Thoracic aorta (tissue), 2 donors: ENCODE data around the gene ABT1. TPM values are rescaled to one million over a fixed set of nuclear protein-coding genes. Genes with fewer than 3 reads are reported as not detected.

ENCODE experiments used
- ATAC-seq: fragments of 150-250 bp; one replicate; pipeline ENCODE4 v1.8.0; 2017; ENCODE audit warnings: low read depth; ENCODE audit not compliant: insufficient number of reproducible peaks, low FRiP score
- DNase-seq: peaks from one replicate; pipeline ENCODE4 v3.0.0-alpha.2; 2020; ENCODE audit warnings: low spot score
- H3K27ac ChIP-seq, 2 donors: fragments of 200-600 bp; sonication (generic); 1 replicate in 1 of 2; 2 replicates in 1 of 2; pipeline ENCODE4 v1.5.1; 2016; ENCODE audit warnings: mild to moderate bottlenecking in 2 of 2, moderate library complexity in 2 of 2
- H3K27me3 ChIP-seq: fragments of 200-600 bp; sonication (generic); replicated peaks from 2 replicates; pipeline ENCODE4 v1.6.0; 2016; ENCODE audit warnings: mild to moderate bottlenecking; ENCODE audit not compliant: insufficient read depth
- H3K36me3 ChIP-seq: fragments of 200-600 bp; sonication (generic); one replicate; pipeline ENCODE4 v1.5.1; 2016
- H3K4me1 ChIP-seq, 2 donors: fragments of 200-600 bp; sonication (generic); 1 replicate in 1 of 2; 2 replicates in 1 of 2; pipeline versions ENCODE4 v1.5.1 to v1.6.0; 2016; ENCODE audit warnings: low read depth in 2 of 2, mild to moderate bottlenecking in 1 of 2; ENCODE audit not compliant: control insufficient read depth in 1 of 2
- H3K4me3 ChIP-seq: fragments of 200-600 bp; sonication (generic); 2 replicates; pipeline ENCODE4 v1.5.1; 2016; ENCODE audit warnings: mild to moderate bottlenecking
- H3K9me3 ChIP-seq: fragments of 200-600 bp; sonication (generic); 2 replicates; pipeline ENCODE4 v1.5.1; 2016
- CTCF ChIP-seq: fragments of 200-600 bp; sonication (generic); IDR thresholded peaks from one replicate; pipeline ENCODE4 v1.5.1; 2019; ENCODE audit warnings: antibody characterized with exemption
- total RNA-seq, 2 donors: library from RNA; depleted of rRNA; stranded (reverse); fragments of >200 nt; gene quantifications; one replicate each; pipeline versions ENCODE4 v1.1.0 to v1.2.3, GENCODE V29; 2016

The ABT1 gene
- total RNA-seq, 2 donors from 2014 or later, result 11.8 to 17.1 TPM

- ATAC-seq, result peak; percentile 59
- no peaks in the 10 kb centered on the region for H3K9me3 ChIP-seq
Observed at GRCh38 chr6:26553264-26553634, 43.5 kb upstream of the ABT1 start.

GRCh38 chr6:26553635-26554446, 42.9 kb upstream of the ABT1 start:
- peak; percentile 92 for ATAC-seq
- H3K27me3 ChIP-seq, result no peaks in the 10 kb centered on the region

More at GRCh38 chr6:26553264-26553634, 43.5 kb upstream of the ABT1 start:
- Histone ChIP-seq H3K36me3 (no peaks in the 10 kb centered on the region), H3K27ac (peak overlapping the region; percentile 72 to 91), H3K27me3 (no peaks in the 10 kb centered on the region), H3K4me1 (peaks cover 7 to 27% of the 10 kb centered on the region in 2 donors), H3K4me3 (peak overlapping the region; percentile 70)
- no peak for DNase-seq
- TF ChIP-seq CTCF, result no peak

GRCh38 chr6:26554447-26554696, 42.4 kb upstream of the ABT1 start:
- ATAC-seq, result no peak
- peak overlapping the region; percentile 70 for H3K4me3 ChIP-seq
- H3K9me3 ChIP-seq, result no peaks in the 10 kb centered on the region
- H3K36me3 ChIP-seq, result no peaks in the 10 kb centered on the region
- H3K4me1 ChIP-seq, result peaks cover 7 to 27% of the 10 kb centered on the region in 2 donors
- H3K27ac ChIP-seq, result peak overlapping the region; percentile 22 to 91
- DNase-seq, result no peak
- no peak for TF ChIP-seq CTCF
- H3K27me3 ChIP-seq, result no peaks in the 10 kb centered on the region

More at GRCh38 chr6:26553635-26554446, 42.9 kb upstream of the ABT1 start:
- Histone ChIP-seq H3K27ac (peak overlapping the region; percentile 72 to 91), H3K9me3 (no peaks in the 10 kb centered on the region), H3K4me3 (peak overlapping the region; percentile 70), H3K4me1 (peaks cover 7 to 27% of the 10 kb centered on the region in 2 donors), H3K36me3 (no peaks in the 10 kb centered on the region)
- TF ChIP-seq CTCF, result no peak
- peak; percentile 45 for DNase-seq

GRCh38 chr6:26554697-26555504, 41.9 kb upstream of the ABT1 start:
- Histone ChIP-seq H3K4me1 (peaks cover 7 to 27% of the 10 kb centered on the region in 2 donors), H3K27ac (peak overlapping the region; percentile 22 to 91), H3K36me3 (no peaks in the 10 kb centered on the region), H3K27me3 (no peaks in the 10 kb centered on the region), H3K4me3 (peak overlapping the region; percentile 70), H3K9me3 (no peaks in the 10 kb centered on the region)
- no peak for TF ChIP-seq CTCF
- no peak for DNase-seq
- no peak for ATAC-seq

GRCh38 chr6:26555505-26556262, 41.1 kb upstream of the ABT1 start:
- Histone ChIP-seq H3K36me3 (no peaks in the 10 kb centered on the region), H3K4me3 (no peak overlapping the region), H3K27ac (no peak overlapping the region), H3K9me3 (no peaks in the 10 kb centered on the region), H3K4me1 (peaks cover 7 to 20% of the 10 kb centered on the region in 2 donors), H3K27me3 (no peaks in the 10 kb centered on the region)
- DNase-seq (no peak), ATAC-seq (no peak)
- no peak for TF ChIP-seq CTCF
